SK-N-MC (cell line): ENCODE data around the gene MRPS34.

Source experiments
- DNase-seq: peaks from one replicate; pipeline ENCODE4 v3.0.0-alpha.2; 2011; ENCODE audit warnings: low read depth, low spot score
- H3K27ac ChIP-seq: fragments of 200-600 bp; sonication (generic); 2 replicates; pipeline ENCODE4 v1.5.1; 2016; ENCODE audit warnings: mixed run types
- H3K36me3 ChIP-seq: fragments of 200-600 bp; sonication (generic); 2 replicates; pipeline ENCODE4 v1.6.1; 2017; ENCODE audit warnings: antibody characterized with exemption, low read length, mixed read lengths; ENCODE audit not compliant: insufficient read depth
- H3K4me3 ChIP-seq: fragments of 200-600 bp; sonication (generic); 2 replicates; pipeline ENCODE4 v1.5.1; 2016
- H3K9ac ChIP-seq: fragments of 200-600 bp; sonication (generic); 2 replicates; pipeline ENCODE4 v1.8.0; 2017; ENCODE audit warnings: mixed run types, mixed read lengths; ENCODE audit not compliant: insufficient read length
- H3K9me3 ChIP-seq: fragments of 200-600 bp; sonication (generic); 2 replicates; pipeline ENCODE4 v1.6.1; 2017; ENCODE audit warnings: low read depth, mild to moderate bottlenecking, antibody characterized with exemption, low read length, moderate library complexity, mixed read lengths
- EZH2 ChIP-seq: fragments of 200-600 bp; sonication (generic); IDR thresholded peaks from one replicate; pipeline ENCODE4 v1.6.1; 2017; ENCODE audit warnings: antibody characterized with exemption
- FOXP2 ChIP-seq: optimal IDR thresholded peaks from 2 replicates; pipeline ENCODE3; 2011; ENCODE audit warnings: mild to moderate bottlenecking, moderate library complexity; ENCODE audit not compliant: insufficient read depth; ENCODE audit errors: extremely low read length, control extremely low read depth
- POLR2AphosphoS5 ChIP-seq: IDR thresholded peaks from 2 replicates; pipeline ENCODE4 v1.6.1; 2012; ENCODE audit warnings: mild to moderate bottlenecking, low read depth, low read length, borderline replicate concordance

Gene MRPS34

GRCh38 chr16:1791943-1792812 lies 19.2 kb upstream of the MRPS34 start:
- no peak overlapping the region for H3K27ac ChIP-seq
- H3K36me3 ChIP-seq: no peaks in the 10 kb centered on the region; the same call in 1 of the 2 replicates
- H3K4me3 ChIP-seq: no peak overlapping the region
- no peak overlapping the region for H3K9ac ChIP-seq
- DNase-seq: no peak
- H3K9me3 ChIP-seq: no peaks in the 10 kb centered on the region
- TF ChIP-seq EZH2: no peak

- no peak overlapping the region for H3K27ac ChIP-seq
- no peak overlapping the region for H3K9ac ChIP-seq
- no peaks in the 10 kb centered on the region for H3K9me3 ChIP-seq
- no peak for DNase-seq
- H3K4me3 ChIP-seq: no peak overlapping the region
- no peaks in the 10 kb centered on the region; the same call in 1 of the 2 replicates for H3K36me3 ChIP-seq
- TF ChIP-seq POLR2AphosphoS5: no peak
- TF ChIP-seq FOXP2: no peak
- TF ChIP-seq EZH2: no peak
These were observed 18.5 kb upstream of the MRPS34 start for GRCh38 chr16:1791256-1791942.

GRCh38 chr16:1790611-1791255 lies 17.8 kb upstream of the MRPS34 start:
- Histone ChIP-seq H3K27ac (no peak overlapping the region), H3K9ac (no peak overlapping the region), H3K36me3 (no peaks in the 10 kb centered on the region; the same call in 1 of the 2 replicates), H3K9me3 (no peaks in the 10 kb centered on the region), H3K4me3 (no peak overlapping the region)
- TF ChIP-seq FOXP2 (no peak), POLR2AphosphoS5 (no peak), EZH2 (no peak)
- DNase-seq: no peak

- no peaks in the 10 kb centered on the region for H3K9me3 ChIP-seq
- TF ChIP-seq FOXP2 (no peak), EZH2 (no peak), POLR2AphosphoS5 (no peak)
- H3K9ac ChIP-seq: no peak overlapping the region
- DNase-seq: no peak
- no peaks in the 10 kb centered on the region; the same call in 1 of the 2 replicates for H3K36me3 ChIP-seq
- no peak overlapping the region for H3K4me3 ChIP-seq
- no peak overlapping the region for H3K27ac ChIP-seq
These were observed 17.3 kb upstream of the MRPS34 start for GRCh38 chr16:1790261-1790610.

GRCh38 chr16:1789643-1790045 lies 16.7 kb upstream of the MRPS34 start:
- Histone ChIP-seq H3K9ac (no peak overlapping the region), H3K4me3 (no peak overlapping the region), H3K36me3 (no peaks in the 10 kb centered on the region; the same call in 1 of the 2 replicates), H3K9me3 (no peaks in the 10 kb centered on the region), H3K27ac (no peak overlapping the region)
- DNase-seq: no peak
- TF ChIP-seq POLR2AphosphoS5 (no peak), EZH2 (no peak), FOXP2 (no peak)

GRCh38 chr16:1788708-1789100 lies 15.8 kb upstream of the MRPS34 start:
- H3K36me3 ChIP-seq: no peaks in the 10 kb centered on the region; the same call in 1 of the 2 replicates
- TF ChIP-seq FOXP2: no peak
- no peak for TF ChIP-seq EZH2
- no peak for TF ChIP-seq POLR2AphosphoS5
- no peaks in the 10 kb centered on the region for H3K9me3 ChIP-seq
- no peak overlapping the region for H3K4me3 ChIP-seq
- H3K9ac ChIP-seq: no peak overlapping the region
- H3K27ac ChIP-seq: no peak overlapping the region
- no peak for DNase-seq

- no peak overlapping the region for H3K27ac ChIP-seq
- no peak overlapping the region for H3K9ac ChIP-seq
- DNase-seq: no peak
- H3K36me3 ChIP-seq: no peaks in the 10 kb centered on the region; the same call in 1 of the 2 replicates
- TF ChIP-seq FOXP2 (no peak), EZH2 (no peak), POLR2AphosphoS5 (no peak)
- H3K4me3 ChIP-seq: no peak overlapping the region
- H3K9me3 ChIP-seq: no peaks in the 10 kb centered on the region
These were observed 15.3 kb upstream of the MRPS34 start for GRCh38 chr16:1788095-1788707.

GRCh38 chr16:1787322-1788094 lies 14.6 kb upstream of the MRPS34 start:
- no peaks in the 10 kb centered on the region; the same call in 1 of the 2 replicates for H3K36me3 ChIP-seq
- no peak overlapping the region for H3K9ac ChIP-seq
- H3K4me3 ChIP-seq: no peak overlapping the region
- TF ChIP-seq POLR2AphosphoS5: no peak
- TF ChIP-seq EZH2: no peak
- TF ChIP-seq FOXP2: no peak
- no peak for DNase-seq
- H3K9me3 ChIP-seq: no peaks in the 10 kb centered on the region
- no peak overlapping the region for H3K27ac ChIP-seq
